PC-3 (cell line): Measurements from ENCODE around the gene ADCY10.

ENCODE experiments used
- CTCF ChIP-seq: fragments of 300-600 bp; sonication (generic); conservative IDR thresholded peaks from 2 replicates; pipeline ENCODE4 v1.5.1; 2017; ENCODE audit warnings: antibody characterized with exemption, low read depth, mild to moderate bottlenecking, low read length
- EZH2 ChIP-seq: fragments of 300-600 bp; sonication (generic); IDR thresholded peaks from one replicate; pipeline ENCODE4 v1.6.1; 2017; ENCODE audit warnings: antibody characterized with exemption, mild to moderate bottlenecking, low read length; ENCODE audit not compliant: unreplicated experiment
- EZH2phosphoT487 ChIP-seq: fragments of 300-600 bp; sonication (generic); IDR thresholded peaks from 2 replicates; pipeline ENCODE4 v1.6.1; 2018; ENCODE audit warnings: mild to moderate bottlenecking, antibody characterized with exemption, low read length, borderline replicate concordance

GRCh38 chr1:167881786-167882185 is 32.1 kb downstream of the ADCY10 start:
- no peak for TF ChIP-seq CTCF
- TF ChIP-seq EZH2 = no peak
- TF ChIP-seq EZH2phosphoT487 = no peak
